GM06990 (cell line): ENCODE data around the gene SPHK2.

Experiments
- DNase-seq: peaks from one replicate; pipeline ENCODE4 v3.0.0-alpha.2; 2011; ENCODE audit not compliant: insufficient read length; ENCODE audit errors: extremely low read depth
- H3K27me3 ChIP-seq: replicated peaks from 2 replicates; pipeline ENCODE4 v1.6.0; 2011; ENCODE audit warnings: low read length; ENCODE audit not compliant: control insufficient read depth, insufficient read depth
- H3K36me3 ChIP-seq: 2 replicates; pipeline ENCODE4 v1.5.1; 2011; ENCODE audit warnings: low read length; ENCODE audit not compliant: control insufficient read depth, insufficient read depth
- H3K4me3 ChIP-seq: replicated peaks from 2 replicates; pipeline ENCODE4 v1.5.1; 2011; ENCODE audit warnings: low read depth, mild to moderate bottlenecking, control low read depth, low read length
- CTCF ChIP-seq: IDR thresholded peaks from 2 replicates; pipeline ENCODE4 v1.5.1; 2011; ENCODE audit warnings: low read length, control low read depth, mild to moderate bottlenecking, inconsistent platforms; ENCODE audit not compliant: insufficient read depth, poor library complexity, severe bottlenecking

SPHK2 gene

DNA sequence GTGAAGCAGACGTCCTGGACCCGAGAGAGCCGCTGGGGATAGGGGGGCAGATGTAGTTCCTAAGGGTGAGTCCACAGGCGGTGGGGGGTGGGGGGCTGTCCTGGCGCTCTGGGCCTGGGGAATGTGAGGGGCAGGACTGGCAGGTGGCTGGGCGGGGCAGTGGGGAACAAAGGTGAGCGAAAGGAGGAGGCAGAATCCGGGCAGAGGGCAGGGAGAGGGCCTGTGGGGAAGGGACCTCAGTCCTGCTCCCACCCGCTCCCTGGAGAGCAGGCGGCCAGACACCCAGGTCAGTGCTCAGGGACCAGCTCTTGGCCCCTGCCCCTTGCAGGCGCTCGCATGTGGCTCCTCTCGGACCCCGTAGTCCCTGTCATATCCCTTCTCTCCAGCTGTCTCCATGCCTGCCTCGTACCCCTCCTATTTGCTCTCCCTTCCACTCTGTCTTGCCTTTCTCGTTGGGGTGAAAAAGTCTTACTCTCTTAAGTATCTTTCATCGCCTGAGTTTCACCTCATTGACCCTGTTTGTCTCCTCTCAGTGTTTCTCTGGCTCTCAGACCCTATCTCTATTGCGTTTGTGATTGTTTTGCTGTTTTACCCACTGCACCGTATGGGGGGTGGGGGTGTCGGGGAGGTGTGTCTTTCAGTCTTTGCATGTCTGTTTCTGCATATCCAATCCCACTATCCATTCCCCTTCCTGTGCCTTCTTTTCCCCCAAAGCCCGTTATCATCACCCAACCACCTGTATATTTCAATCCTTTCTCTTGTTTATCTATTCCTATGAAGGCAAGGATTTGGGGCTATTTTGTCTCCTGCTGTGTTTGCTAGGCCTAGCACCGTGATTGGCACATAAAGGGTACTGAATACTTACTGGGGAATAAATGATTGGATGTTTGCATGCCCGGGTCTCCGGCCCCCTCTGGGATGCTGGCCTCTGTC, 5.8 kb downstream of the SPHK2 start:
- no peak for DNase-seq
- H3K27me3 ChIP-seq = no peaks in the 10 kb centered on the region
- H3K36me3 ChIP-seq = peaks cover 6% of the 10 kb centered on the region
- TF ChIP-seq CTCF = no peak
- H3K4me3 ChIP-seq = peak overlapping the region; percentile 71

GRCh38 chr19:48625891-48626327, 6.6 kb downstream of the SPHK2 start:
- Histone ChIP-seq H3K27me3 (no peaks in the 10 kb centered on the region), H3K4me3 (no peak overlapping the region), H3K36me3 (peaks cover 9% of the 10 kb centered on the region)
- TF ChIP-seq CTCF = no peak
- DNase-seq = no peak

DNA sequence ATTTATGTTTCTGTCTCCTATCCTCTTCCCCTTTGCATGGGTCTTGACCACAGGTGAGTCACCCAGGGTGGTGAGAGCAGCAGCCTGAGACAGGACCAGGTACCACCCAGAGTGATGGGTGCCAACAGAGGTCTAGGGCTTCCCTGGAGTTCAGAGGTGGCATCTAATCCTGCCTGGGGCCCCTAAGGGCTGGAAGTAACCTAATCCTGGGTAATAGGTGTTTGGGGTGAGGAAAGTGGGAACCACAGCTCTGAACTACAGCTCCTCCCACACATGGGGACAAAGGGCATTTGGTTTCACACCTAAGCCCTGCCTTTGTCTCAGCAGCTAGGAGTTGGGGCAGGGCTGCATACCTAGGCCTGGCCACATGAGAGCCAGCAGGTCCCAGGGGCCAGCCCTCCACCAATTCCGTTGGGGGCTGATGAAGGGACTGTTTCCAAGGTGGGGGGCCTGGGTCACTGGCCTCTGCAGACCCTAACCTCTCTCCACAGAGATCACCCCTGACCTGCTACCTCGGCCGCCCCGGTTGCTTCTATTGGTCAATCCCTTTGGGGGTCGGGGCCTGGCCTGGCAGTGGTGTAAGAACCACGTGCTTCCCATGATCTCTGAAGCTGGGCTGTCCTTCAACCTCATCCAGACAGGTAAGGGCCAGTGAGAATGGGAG, 8.0 kb downstream of the SPHK2 start:
- no peak for DNase-seq
- H3K36me3 ChIP-seq = peaks cover 10% of the 10 kb centered on the region
- no peaks in the 10 kb centered on the region for H3K27me3 ChIP-seq
- no peak for TF ChIP-seq CTCF
- no peak overlapping the region for H3K4me3 ChIP-seq

DNA sequence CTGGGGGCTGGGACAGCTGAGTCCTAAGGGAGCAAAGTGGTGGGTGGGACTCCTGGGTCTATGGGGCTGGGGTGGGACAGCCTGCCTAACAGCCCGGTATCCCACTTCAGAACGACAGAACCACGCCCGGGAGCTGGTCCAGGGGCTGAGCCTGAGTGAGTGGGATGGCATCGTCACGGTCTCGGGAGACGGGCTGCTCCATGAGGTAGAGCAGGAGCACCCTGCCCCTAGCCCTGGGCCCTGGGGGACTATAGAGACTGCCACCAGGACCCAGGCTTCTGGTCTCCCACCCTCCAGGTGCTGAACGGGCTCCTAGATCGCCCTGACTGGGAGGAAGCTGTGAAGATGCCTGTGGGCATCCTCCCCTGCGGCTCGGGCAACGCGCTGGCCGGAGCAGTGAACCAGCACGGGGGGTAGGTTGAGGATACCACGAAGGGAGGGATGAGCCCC, 8.6 kb downstream of the SPHK2 start:
- TF ChIP-seq CTCF = no peak
- no peak overlapping the region for H3K4me3 ChIP-seq
- H3K36me3 ChIP-seq = peaks cover 10% of the 10 kb centered on the region
- DNase-seq = no peak
- H3K27me3 ChIP-seq = no peaks in the 10 kb centered on the region

DNA sequence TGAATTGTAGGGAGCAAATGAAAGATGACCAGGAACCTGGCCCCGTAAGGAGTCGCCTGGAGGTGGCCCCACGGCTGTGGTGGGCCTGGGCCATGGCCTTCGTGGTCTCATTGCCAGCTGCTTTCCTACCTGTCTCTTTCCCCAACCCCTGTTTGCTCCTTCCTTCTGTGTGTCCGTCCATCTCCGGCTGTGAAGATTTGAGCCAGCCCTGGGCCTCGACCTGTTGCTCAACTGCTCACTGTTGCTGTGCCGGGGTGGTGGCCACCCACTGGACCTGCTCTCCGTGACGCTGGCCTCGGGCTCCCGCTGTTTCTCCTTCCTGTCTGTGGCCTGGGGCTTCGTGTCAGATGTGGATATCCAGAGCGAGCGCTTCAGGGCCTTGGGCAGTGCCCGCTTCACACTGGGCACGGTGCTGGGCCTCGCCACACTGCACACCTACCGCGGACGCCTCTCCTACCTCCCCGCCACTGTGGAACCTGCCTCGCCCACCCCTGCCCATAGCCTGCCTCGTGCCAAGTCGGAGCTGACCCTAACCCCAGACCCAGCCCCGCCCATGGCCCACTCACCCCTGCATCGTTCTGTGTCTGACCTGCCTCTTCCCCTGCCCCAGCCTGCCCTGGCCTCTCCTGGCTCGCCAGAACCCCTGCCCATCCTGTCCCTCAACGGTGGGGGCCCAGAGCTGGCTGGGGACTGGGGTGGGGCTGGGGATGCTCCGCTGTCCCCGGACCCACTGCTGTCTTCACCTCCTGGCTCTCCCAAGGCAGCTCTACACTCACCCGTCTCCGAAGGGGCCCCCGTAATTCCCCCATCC, 9.4 kb downstream of the SPHK2 start:
- H3K4me3 ChIP-seq = no peak overlapping the region
- no peak for DNase-seq
- TF ChIP-seq CTCF = no peak
- no peaks in the 10 kb centered on the region for H3K27me3 ChIP-seq
- H3K36me3 ChIP-seq = peaks cover 10% of the 10 kb centered on the region
